Mucosa of rectum (tissue), 2 donors: Measurements from ENCODE around the gene LTO1.

Experiments
- H3K27ac ChIP-seq, 2 donors: one replicate each; pipeline ENCODE4 v1.7.0; 2013; ENCODE audit warnings: inconsistent platforms in 2 of 2, low read depth in 2 of 2, low read length in 2 of 2
- H3K27me3 ChIP-seq, 2 donors: one replicate each; pipeline ENCODE4 v1.7.0; 2013; ENCODE audit warnings: low read length in 2 of 2; ENCODE audit not compliant: control insufficient read depth in 2 of 2, insufficient read depth in 2 of 2
- H3K36me3 ChIP-seq, 2 donors: one replicate each; pipeline ENCODE4 v1.7.0; 2013; ENCODE audit warnings: low read length in 2 of 2; ENCODE audit not compliant: control insufficient read depth in 2 of 2, insufficient read depth in 2 of 2
- H3K4me1 ChIP-seq, 2 donors: one replicate each; pipeline ENCODE4 v1.7.0; 2013; ENCODE audit warnings: low read length in 2 of 2, mild to moderate bottlenecking in 1 of 2; ENCODE audit not compliant: control insufficient read depth in 2 of 2, insufficient read depth in 2 of 2
- H3K4me3 ChIP-seq, 2 donors: one replicate each; pipeline ENCODE4 v1.7.0; 2013; ENCODE audit warnings: low read length in 2 of 2
- H3K9ac ChIP-seq, 2 donors: one replicate each; pipeline ENCODE4 v1.7.0; 2013; ENCODE audit warnings: low read length in 2 of 2, low read depth in 1 of 2, mild to moderate bottlenecking in 1 of 2
- H3K9me3 ChIP-seq, 2 donors: one replicate each; pipeline ENCODE4 v1.7.0; 2013; ENCODE audit warnings: low read length in 2 of 2; ENCODE audit not compliant: control insufficient read depth in 2 of 2
- donor health status: healthy.
- donor health status: Normal muscosa, but diverticular disease.

Gene LTO1

GRCh38 chr11:69674886-69675714 is at the start of gene LTO1:
TSS of gene LTO1 (minus strand) at chr11:69675353. CDS start at chr11:69675239, 114 bp downstream.
- Histone ChIP-seq H3K36me3 (peaks cover 12 to 20% of the 10 kb centered on the region in 2 donors), H3K4me1 (peaks cover 8% of the 10 kb centered on the region in 2 donors), H3K9ac (peak within 1 kb of the TSS; percentile 73 to 95), H3K27me3 (no peaks in the 10 kb centered on the region), H3K27ac (peak within 1 kb of the TSS; percentile 60 to 86), H3K4me3 (peak within 1 kb of the TSS; percentile 96 to 97), H3K9me3 (no peaks in the 10 kb centered on the region)

GRCh38 chr11:69721745-69722144 is 46.6 kb upstream of the LTO1 start:
- Histone ChIP-seq H3K27ac (no peak overlapping the region), H3K4me1 (peaks cover 0 to 4% of the 10 kb centered on the region in 2 donors), H3K9me3 (no peaks in the 10 kb centered on the region), H3K9ac (no peak overlapping the region), H3K36me3 (no peaks in the 10 kb centered on the region), H3K4me3 (no peak overlapping the region), H3K27me3 (peaks cover 11 to 28% of the 10 kb centered on the region in 2 donors)

- H3K4me1 ChIP-seq = peaks cover 0 to 4% of the 10 kb centered on the region in 2 donors
- H3K27me3 ChIP-seq = peaks cover 8 to 28% of the 10 kb centered on the region in 2 donors
- no peak overlapping the region for H3K9ac ChIP-seq
- H3K9me3 ChIP-seq = no peaks in the 10 kb centered on the region
- no peaks in the 10 kb centered on the region for H3K36me3 ChIP-seq
- H3K27ac ChIP-seq = no peak overlapping the region
- no peak overlapping the region for H3K4me3 ChIP-seq
Observed at GRCh38 chr11:69721106-69721505, 46.0 kb upstream of the LTO1 start.

GRCh38 chr11:69718912-69719311 is 43.8 kb upstream of the LTO1 start:
- H3K27me3 ChIP-seq = peaks cover 8 to 28% of the 10 kb centered on the region in 2 donors

GRCh38 chr11:69718147-69718546 is 43.0 kb upstream of the LTO1 start:
- Histone ChIP-seq H3K27me3 (peaks cover 8 to 28% of the 10 kb centered on the region in 2 donors), H3K9ac (no peak overlapping the region), H3K9me3 (no peaks in the 10 kb centered on the region), H3K4me1 (peaks cover 0 to 4% of the 10 kb centered on the region in 2 donors), H3K27ac (no peak overlapping the region), H3K36me3 (no peaks in the 10 kb centered on the region), H3K4me3 (no peak overlapping the region)

More at GRCh38 chr11:69718912-69719311, 43.8 kb upstream of the LTO1 start:
- Histone ChIP-seq H3K4me1 (peaks cover 0 to 4% of the 10 kb centered on the region in 2 donors), H3K36me3 (no peaks in the 10 kb centered on the region), H3K9ac (no peak overlapping the region), H3K9me3 (no peaks in the 10 kb centered on the region), H3K4me3 (no peak overlapping the region), H3K27ac (no peak overlapping the region)

- H3K36me3 ChIP-seq = no peaks in the 10 kb centered on the region
- peaks cover 2 to 4% of the 10 kb centered on the region in 2 donors for H3K4me1 ChIP-seq
- H3K4me3 ChIP-seq = no peak overlapping the region
- H3K9ac ChIP-seq = no peak overlapping the region
- H3K9me3 ChIP-seq = no peaks in the 10 kb centered on the region
- no peak overlapping the region for H3K27ac ChIP-seq
- H3K27me3 ChIP-seq = peaks cover 5 to 25% of the 10 kb centered on the region in 2 donors
Observed at GRCh38 chr11:69716891-69717747, 42.0 kb upstream of the LTO1 start.

- H3K9me3 ChIP-seq = no peaks in the 10 kb centered on the region
- H3K27me3 ChIP-seq = peaks cover 4 to 22% of the 10 kb centered on the region in 2 donors
- H3K4me3 ChIP-seq = no peak overlapping the region
- H3K36me3 ChIP-seq = no peaks in the 10 kb centered on the region
- peaks cover 0 to 2% of the 10 kb centered on the region in 2 donors for H3K4me1 ChIP-seq
- H3K27ac ChIP-seq = no peak overlapping the region
- H3K9ac ChIP-seq = no peak overlapping the region
Observed at GRCh38 chr11:69716099-69716498, 40.9 kb upstream of the LTO1 start.

GRCh38 chr11:69715446-69715845 is 40.3 kb upstream of the LTO1 start:
- Histone ChIP-seq H3K9ac (no peak overlapping the region), H3K36me3 (no peaks in the 10 kb centered on the region), H3K27ac (no peak overlapping the region), H3K9me3 (no peaks in the 10 kb centered on the region), H3K27me3 (peaks cover 4 to 22% of the 10 kb centered on the region in 2 donors), H3K4me1 (peaks cover 0 to 2% of the 10 kb centered on the region in 2 donors), H3K4me3 (no peak overlapping the region)

- no peak overlapping the region for H3K4me3 ChIP-seq
- H3K4me1 ChIP-seq = peaks cover 0 to 6% of the 10 kb centered on the region in 2 donors
- H3K27me3 ChIP-seq = peaks cover 0 to 5% of the 10 kb centered on the region in 2 donors
- H3K9ac ChIP-seq = no peak overlapping the region
- H3K27ac ChIP-seq = no peak overlapping the region
- no peaks in the 10 kb centered on the region for H3K36me3 ChIP-seq
- no peaks in the 10 kb centered on the region for H3K9me3 ChIP-seq
Observed at GRCh38 chr11:69711822-69712801, 37.0 kb upstream of the LTO1 start.
